ENCODE data around the gene CD164L2.

Gene CD164L2

GRCh38 chr1:27381969-27382762 lies 967 bp downstream of the CD164L2 start:
- no peak for DNase-seq

- DNase-seq = no peak
Observed at GRCh38 chr1:27380766-27381733, 2.1 kb downstream of the CD164L2 start.

- no peak for DNase-seq
Observed at GRCh38 chr1:27380224-27380623, 2.9 kb downstream of the CD164L2 start.

- DNase-seq = no peak
Observed at GRCh38 chr1:27379564-27380122, 3.5 kb downstream of the CD164L2 start.

- no peak for DNase-seq
Observed at GRCh38 chr1:27377760-27378495, 5.2 kb downstream of the CD164L2 start.

GRCh38 chr1:27374362-27375086 lies 8.6 kb downstream of the CD164L2 start, which contains the start of gene FCN3:
Gene FCN3 (minus strand): TSS chr1:27374824. CDS start chr1:27374818, 6 bp downstream.
- no peak for DNase-seq

GRCh38 chr1:27372808-27373690 lies 10.1 kb downstream of the CD164L2 start:
- DNase-seq = no peak

GRCh38 chr1:27372022-27372807 lies 10.9 kb downstream of the CD164L2 start:
- no peak for DNase-seq

- DNase-seq = no peak
Observed at GRCh38 chr1:27368869-27369582, 14.1 kb downstream of the CD164L2 start.

- no peak for DNase-seq
Observed at GRCh38 chr1:27367160-27367650, 15.9 kb downstream of the CD164L2 start.

- DNase-seq = no peak
Observed at GRCh38 chr1:27366411-27367159, 16.5 kb downstream of the CD164L2 start, which contains the start of gene MAP3K6. Gene MAP3K6 (minus strand): TSS chr1:27366961. CDS start chr1:27366597, 364 bp downstream.

- DNase-seq = peak; percentile 62
Observed at GRCh38 chr1:27366113-27366410, 17.1 kb downstream of the CD164L2 start.

- peak; percentile 65 for DNase-seq
Observed at GRCh38 chr1:27365372-27366112, 17.6 kb downstream of the CD164L2 start.

GRCh38 chr1:27364696-27365371 lies 18.3 kb downstream of the CD164L2 start:
- no peak for DNase-seq

- DNase-seq = no peak
Observed at GRCh38 chr1:27363766-27364695, 19.1 kb downstream of the CD164L2 start.

GRCh38 chr1:27361553-27361952 lies 21.6 kb downstream of the CD164L2 start:
- DNase-seq = no peak
